Testis (tissue), 2 donors: ENCODE measurements around the gene BLOC1S2.

Source experiments
- CTCF ChIP-seq, 3 experiments: fragments of 450-650 bp in 2 of 3; fragments of 200-600 bp in 1 of 3; sonication (generic) in 1 of 3; IDR thresholded peaks; one replicate each; pipeline ENCODE4 v1.5.1; 2016 to 2019; ENCODE audit warnings: antibody characterized with exemption in 3 of 3, mild to moderate bottlenecking in 2 of 3, moderate library complexity in 1 of 3
- POLR2A ChIP-seq: fragments of 450-650 bp; IDR thresholded peaks from one replicate; pipeline ENCODE4 v1.6.1; 2017; ENCODE audit warnings: antibody characterized with exemption, mild to moderate bottlenecking, moderate library complexity

- no peak for TF ChIP-seq POLR2A
- no peak for TF ChIP-seq CTCF (IDR thresholded peaks at IDR 0.05)
These were observed 40.8 kb downstream of the BLOC1S2 start for GRCh38 chr10:100245484-100246220.
